ENCODE data around the gene STK16.

DNA sequence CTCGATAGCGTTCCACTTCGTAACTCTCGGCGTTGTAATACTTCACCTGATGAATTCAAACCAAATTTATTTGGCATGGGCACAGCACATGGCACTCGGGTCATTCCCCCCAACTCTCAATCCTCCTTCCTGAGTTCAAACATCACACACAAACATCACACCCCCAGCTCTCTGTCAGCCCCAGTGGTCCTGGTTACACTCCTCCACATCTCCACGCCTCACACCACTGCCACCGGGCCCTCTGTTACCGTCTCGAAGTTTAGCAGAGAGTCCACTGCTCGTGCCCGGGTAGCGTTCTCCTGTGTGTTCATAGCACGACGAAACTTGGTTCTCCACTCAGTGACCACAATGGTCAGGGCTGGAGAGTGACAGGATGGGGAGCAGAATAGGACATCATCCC lies 31.1 kb upstream of the STK16 start:
- TF ChIP-seq POLR2A (IDR thresholded peaks at IDR 0.05; ENCODE audit: low read length) (peak; percentile 11), GATA1 (IDR thresholded peaks at IDR 0.05; ENCODE audit: low read depth, low read length) (no peak)

Data from erythroblast (primary cell).